VCaP (cell line): Measurements from ENCODE around the gene MRPL23.

Experiments used
- H3K27ac ChIP-seq: fragments of 450-650 bp; 2 replicates; pipeline ENCODE4 v1.5.1; 2017
- CTCF ChIP-seq: fragments of 450-650 bp; conservative IDR thresholded peaks from 2 replicates; pipeline ENCODE4 v1.5.1; 2017; ENCODE audit warnings: mild to moderate bottlenecking, moderate library complexity

The MRPL23 gene

GRCh38 chr11:1927026-1927847 lies 19.9 kb upstream of the MRPL23 start:
- no peak for TF ChIP-seq CTCF

GRCh38 chr11:1927848-1928469 lies 19.2 kb upstream of the MRPL23 start:
- no peak for TF ChIP-seq CTCF
- no peak overlapping the region for H3K27ac ChIP-seq

More at GRCh38 chr11:1927026-1927847, 19.9 kb upstream of the MRPL23 start:
- no peak overlapping the region for H3K27ac ChIP-seq

GRCh38 chr11:1928470-1928890 lies 18.7 kb upstream of the MRPL23 start:
- TF ChIP-seq CTCF, result no peak
- no peak overlapping the region for H3K27ac ChIP-seq

- no peak overlapping the region for H3K27ac ChIP-seq
- TF ChIP-seq CTCF, result no peak
These were observed 18.1 kb upstream of the MRPL23 start for GRCh38 chr11:1928891-1929541.

GRCh38 chr11:1929621-1930461 lies 17.3 kb upstream of the MRPL23 start:
- H3K27ac ChIP-seq, result no peak overlapping the region
- TF ChIP-seq CTCF, result no peak

- TF ChIP-seq CTCF, result no peak
- H3K27ac ChIP-seq, result no peak overlapping the region
These were observed 16.7 kb upstream of the MRPL23 start for GRCh38 chr11:1930462-1930830.
